DMS 273 treated with DMSO at 0.1 percent for 48 hours (cell line): ENCODE data around the gene EIF2AK3.
"Not testable (repeated sequence)": the region's sequence is repeated elsewhere in the genome, so short reads cannot be mapped to it uniquely, and the experiment has no call there.

Source experiments
- DNase-seq: peaks from one replicate; lab custom pipeline; 2025; lab: John Stamatoyannopoulos, UW

The EIF2AK3 gene

DNA sequence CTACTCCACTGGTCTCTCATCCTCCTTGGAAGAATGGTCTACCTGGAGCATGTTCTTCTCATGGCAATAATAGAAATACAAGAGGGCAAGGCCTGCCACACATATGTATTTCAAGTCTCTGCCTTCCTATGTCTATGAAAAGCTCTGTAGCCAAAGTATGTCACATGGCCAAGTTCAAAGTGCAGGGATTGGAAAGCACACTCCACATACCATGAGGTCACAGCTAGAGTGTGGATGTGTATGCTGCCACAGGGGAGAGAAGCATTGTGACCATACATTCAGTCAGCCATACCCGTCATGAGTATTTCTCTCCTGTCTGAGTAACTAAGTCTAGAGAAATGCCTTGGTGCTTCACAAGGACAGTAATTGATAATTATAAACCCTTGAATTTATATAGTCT lies 8.8 kb upstream of the EIF2AK3 start:
- no peak for DNase-seq

DNA sequence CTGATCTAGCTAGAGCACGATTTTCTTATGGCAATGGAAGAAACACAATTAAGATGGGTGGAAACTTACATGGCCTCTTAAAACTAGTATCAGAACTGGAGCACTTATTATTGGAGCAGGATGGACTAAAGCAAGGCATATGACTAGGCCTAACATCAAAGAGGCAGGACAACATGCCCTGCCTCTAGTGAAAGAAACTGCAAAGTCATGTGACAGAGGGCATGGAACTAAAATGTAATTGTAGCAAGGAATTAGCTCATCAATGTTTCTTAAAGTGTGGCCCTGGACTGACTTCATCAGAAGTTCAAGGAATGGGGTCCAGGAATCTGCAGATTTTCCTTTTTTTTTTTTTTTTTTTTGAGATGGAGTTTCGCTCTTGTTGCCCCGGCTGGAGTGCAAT lies 5.3 kb upstream of the EIF2AK3 start:
- no peak for DNase-seq

DNA sequence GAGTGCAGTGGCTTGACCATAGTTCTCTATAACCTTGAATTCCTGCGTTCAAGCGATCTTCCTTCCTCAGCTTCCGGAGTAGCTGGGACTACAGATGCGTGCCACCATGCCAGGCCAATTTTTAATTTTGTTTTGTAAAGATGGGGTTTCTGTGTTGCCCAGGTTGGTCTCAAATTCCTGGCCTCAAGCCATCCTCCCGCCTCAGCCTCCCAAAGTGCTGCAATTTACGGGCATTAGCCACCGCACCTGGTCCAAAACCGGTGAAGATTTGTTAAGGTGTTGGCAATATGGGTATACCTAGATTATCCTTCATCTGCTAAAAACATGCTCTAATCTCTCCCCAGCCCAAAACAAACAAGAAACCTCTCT lies 1.3 kb upstream of the EIF2AK3 start:
- no peak for DNase-seq

DNA sequence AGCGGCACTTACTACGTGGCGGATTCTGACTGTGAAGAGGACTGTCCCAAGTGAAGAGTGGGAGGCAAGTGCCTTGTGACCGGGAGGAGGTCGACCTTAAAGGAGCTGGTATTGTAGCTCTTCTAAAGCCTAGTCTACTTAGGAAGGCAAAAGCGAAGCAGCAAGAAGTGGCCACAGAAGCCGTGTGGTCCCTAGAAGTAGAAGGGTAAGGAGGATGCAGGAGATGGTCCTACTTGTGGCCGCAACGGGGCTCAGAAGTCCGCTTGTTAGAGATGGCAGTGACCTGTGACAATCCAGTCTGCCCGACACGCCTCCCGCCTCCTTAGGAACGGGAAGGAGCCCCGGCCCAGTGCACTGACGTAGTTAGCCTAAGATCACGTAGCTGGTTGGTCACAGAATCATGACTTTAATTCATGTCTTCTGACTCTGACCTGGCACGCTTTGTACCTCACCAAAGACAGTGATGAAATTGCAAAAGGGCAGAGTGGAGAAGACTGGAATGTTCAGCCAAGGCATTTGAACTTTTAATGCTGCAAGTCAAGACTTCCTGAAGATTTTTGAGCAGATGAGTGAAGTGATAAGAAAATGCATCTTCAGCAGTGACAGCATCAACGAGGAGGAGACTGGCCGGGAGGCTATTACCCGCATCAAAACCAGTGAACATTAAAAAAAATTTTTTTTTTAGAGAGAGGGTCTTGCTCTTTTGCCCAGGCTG lies 749 bp upstream of the EIF2AK3 start:
- peak; percentile 82 for DNase-seq

DNA sequence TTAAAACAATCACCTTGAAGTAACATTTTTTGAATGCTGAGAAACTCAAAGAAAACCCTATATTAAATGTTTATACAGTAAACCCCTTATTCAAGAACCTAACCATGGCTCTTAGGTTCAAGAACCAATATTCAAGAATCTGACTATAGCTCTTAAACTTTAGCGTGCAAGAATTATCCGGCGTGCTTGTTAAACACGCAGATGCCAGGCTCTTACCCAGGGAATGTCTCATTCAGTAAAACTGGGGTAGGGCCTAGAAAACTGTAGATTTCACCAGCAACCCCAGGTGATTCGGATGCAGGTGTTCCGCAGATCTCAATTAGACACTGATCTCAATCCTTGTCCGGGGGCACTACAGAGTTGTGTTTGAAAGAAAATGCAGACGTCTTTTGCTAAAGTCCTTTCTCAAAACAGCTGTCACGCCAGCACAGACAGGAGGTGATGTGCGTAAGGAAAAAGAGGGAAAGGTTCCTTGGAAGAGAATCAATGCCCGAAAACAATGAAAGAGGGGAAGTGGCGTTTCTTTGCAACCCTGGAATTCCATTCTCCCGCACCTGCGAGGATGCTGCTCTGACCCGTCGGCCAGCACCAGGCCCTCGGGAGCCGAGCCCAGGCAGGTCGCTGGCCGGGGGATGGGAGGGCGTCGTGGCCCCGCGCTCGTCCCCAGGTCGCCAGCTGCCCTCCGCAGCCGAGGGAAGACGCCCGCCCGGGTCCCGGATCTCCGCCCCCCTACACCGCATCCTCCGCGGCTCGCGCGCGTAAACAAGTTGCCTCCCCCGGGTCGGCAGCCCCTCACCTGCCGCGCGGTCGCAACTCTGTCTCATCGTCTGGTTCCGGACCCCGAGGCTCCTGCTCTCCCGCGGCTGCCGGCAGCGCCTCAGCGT lies 851 bp downstream of the EIF2AK3 start:
- DNase-seq = no peak

DNA sequence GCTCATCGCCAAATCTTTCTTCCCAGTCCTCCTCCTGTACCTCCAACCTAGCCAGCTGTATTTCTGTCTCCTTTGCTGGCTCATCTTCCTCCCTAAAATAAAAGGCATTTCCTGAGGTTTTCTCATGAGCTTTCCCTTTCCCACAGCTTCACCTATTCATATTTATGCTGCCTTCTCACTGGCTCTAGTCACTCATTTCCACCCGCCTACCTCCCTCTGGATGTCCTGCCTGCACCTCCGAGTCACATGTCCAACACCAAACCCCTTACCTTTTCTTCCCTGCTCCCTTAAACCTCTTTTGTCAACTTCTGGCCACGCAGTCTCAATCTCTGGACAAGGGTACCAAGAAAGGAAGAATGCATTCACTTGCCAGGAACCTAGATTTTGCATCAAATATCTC lies 2.8 kb downstream of the EIF2AK3 start:
- no peak for DNase-seq

DNA sequence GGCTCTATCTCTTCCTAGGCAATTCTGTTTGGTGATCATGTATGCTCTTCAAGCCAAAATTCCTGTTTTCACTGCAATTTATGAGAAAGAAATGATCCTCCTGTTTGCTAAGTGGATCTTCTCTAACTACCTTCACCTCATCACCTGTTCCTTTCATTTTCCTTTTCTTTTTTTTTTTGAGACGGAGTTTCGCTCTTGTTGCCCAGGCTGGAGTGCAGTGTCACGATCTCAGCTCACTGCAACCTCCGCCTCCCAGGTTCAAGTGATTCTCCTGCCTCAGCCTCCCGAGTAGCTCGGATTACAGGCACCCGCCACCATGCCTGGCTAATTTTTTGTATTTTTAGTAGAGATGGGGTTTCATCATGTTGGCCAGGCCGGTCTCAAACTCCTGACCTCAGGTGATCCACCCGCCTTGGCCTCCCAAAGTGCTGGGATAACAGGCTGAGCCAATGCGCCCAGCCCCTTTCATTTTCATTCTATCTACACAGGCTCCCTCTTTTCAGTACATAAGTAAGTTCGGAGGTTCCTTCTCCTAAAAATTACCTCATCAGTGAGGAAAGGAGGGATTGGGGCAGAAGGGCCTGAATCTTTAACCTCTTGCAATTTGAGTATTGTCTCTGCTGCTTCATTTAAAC lies 3.3 kb downstream of the EIF2AK3 start:
- DNase-seq = not testable (repeated sequence)

DNA sequence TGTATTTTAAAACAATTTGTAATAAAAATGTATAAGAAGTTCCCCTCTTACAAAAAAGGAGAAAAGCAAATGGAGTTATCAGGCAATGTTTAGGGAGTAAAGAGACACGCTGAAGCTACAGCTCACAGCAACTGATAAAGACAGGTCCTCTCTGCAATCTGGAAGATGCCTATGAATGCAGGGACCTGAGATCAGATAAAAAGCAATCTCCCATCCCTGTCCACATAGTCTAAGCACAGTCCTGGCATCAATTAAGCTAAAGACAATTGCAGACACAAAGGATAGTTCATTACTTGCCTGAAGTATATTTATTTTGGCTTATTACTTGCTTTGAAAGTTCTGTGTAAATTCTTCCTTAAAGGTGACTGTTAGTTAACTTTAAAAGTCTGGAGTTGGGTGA lies 5.0 kb downstream of the EIF2AK3 start:
- DNase-seq = no peak

DNA sequence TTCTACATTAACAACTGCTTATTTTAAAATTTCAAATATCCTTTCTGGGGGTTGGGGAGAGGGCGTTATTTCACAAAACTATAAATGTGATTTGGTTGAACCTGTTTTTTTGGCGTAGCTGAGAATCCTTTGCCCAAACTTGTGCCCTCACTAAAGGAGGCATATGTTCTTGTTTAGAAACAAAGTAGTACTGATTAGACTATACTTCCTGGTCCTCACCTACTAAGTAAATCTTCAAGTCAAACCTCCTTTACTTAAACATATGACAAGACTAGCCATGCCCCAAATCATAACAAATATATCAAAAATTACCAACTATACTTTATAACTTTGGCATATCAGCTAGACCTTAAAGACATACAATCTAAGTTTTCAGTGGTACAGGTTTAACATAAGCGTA lies 5.8 kb downstream of the EIF2AK3 start:
- no peak for DNase-seq

DNA sequence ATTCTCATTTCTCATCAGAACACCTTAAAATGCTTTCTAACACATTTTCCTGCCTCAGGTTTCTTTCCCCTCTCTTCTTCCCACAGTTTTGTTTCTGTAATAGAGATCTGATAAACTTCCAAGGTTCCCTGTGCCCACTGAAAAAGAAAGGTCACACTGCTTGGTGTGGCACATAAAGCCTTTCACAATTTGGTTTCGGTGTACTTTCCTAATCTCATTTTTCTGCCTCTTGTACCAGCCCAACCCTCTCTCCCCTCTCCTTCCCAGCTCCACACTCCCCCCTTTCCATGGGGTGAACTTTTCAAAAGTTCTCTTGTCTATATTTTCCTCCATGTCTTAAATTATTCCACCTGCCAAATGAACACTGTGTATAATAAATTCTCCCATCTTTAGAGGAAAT lies 7.2 kb downstream of the EIF2AK3 start:
- DNase-seq = no peak

DNA sequence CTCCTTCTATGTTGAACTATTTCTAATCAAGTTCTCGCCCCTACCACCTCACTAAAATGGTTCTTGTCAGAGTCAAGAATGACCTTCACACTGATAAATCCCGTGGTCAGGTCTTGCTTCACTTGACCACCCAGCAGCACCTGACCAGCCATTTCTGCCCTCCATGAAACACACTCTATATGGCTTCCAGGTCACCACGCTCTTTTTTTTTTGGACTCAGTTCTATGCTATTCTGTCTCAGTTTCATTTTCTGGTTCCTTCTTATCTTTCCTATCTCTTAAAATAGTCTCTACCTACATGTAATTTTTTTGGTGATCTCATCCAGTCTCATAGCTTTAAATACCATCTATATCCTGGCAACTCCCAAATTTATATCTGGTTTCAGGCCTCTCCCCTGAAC lies 11.4 kb downstream of the EIF2AK3 start:
- DNase-seq = no peak

DNA sequence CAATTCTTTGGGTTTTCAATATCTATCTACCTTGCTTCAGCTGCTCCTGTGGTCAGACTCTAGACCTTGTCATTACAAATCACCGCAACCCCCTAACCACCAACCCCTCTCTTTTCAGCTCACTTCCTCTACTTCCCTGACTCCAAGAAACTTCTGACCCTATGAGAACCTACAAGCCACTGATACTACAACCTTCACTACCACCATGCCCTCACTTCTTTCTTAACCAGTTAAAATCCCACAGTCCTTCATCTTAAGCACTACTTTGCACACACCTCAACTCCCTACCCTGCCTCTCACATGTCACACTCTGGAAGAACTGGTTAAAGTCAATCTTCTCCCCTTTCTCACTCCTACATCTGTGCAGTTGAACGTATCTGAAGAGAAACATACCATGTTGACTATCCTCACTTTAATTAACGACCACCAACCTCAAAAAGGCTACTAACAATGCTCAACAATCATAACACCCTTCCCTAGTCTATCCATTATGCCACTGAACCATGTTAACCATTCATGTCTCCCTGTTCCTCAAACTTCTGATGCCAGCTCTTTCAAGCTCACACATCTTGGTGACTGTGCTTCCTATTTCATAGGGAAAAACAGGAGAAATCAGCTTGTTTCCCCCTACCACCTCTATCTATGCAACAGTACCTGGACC lies 12.6 kb downstream of the EIF2AK3 start:
- no peak for DNase-seq

DNA sequence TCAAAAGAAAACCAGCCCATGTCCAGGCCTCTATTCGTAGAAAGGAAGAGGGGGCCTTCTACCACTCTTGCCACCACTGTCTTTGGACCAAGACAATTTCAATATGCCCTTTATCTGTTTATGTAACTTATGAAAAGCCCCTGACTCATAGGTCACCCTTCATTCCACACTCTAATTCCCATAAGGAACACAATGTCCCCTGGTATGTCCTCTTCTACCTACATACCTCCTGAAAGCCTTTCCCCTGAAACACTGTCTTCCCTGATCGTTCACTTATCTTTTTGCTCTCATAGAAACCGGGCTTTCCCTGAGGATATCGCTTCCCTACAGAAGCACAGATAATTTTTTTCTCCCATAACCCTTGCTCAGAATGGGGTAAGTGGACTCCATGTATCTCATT lies 13.3 kb downstream of the EIF2AK3 start:
- no peak for DNase-seq

DNA sequence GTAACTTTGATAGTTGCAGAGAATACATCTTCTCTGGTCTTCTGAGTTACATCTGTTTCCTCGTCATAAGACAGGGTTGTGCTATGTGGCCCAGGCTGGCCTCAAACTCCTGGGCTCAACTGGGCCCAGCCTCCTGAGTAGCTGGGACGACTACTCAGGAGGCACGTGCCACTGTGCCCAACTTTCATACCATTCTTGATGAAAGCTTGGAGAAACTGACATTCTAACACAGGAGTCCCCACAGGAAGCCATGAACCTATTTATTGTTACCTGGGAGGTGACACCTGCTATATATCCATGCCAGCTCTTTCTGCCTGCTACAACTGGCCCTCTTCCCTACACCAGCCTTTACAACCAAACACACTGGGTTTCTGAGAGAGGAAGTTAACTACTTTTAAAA lies 19.1 kb downstream of the EIF2AK3 start:
- no peak for DNase-seq

DNA sequence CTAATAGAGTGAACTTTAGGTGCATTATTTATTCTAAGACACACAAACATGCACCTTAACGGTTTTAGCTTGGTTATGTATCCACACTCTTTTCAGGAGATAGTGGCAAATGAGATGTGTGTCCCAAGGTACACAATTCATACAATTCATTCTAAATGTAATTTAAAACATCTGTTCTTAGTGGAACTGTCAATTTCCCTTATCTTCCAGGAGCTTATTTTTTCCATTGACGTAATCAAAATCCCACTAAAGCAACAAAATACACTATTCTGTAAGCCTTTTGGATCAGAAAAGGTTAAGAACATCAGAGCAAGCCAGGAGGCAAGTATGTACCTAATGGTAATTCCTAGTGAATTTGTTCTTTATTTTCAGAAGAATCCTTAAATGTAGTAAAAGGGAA lies 19.8 kb downstream of the EIF2AK3 start:
- no peak for DNase-seq

DNA sequence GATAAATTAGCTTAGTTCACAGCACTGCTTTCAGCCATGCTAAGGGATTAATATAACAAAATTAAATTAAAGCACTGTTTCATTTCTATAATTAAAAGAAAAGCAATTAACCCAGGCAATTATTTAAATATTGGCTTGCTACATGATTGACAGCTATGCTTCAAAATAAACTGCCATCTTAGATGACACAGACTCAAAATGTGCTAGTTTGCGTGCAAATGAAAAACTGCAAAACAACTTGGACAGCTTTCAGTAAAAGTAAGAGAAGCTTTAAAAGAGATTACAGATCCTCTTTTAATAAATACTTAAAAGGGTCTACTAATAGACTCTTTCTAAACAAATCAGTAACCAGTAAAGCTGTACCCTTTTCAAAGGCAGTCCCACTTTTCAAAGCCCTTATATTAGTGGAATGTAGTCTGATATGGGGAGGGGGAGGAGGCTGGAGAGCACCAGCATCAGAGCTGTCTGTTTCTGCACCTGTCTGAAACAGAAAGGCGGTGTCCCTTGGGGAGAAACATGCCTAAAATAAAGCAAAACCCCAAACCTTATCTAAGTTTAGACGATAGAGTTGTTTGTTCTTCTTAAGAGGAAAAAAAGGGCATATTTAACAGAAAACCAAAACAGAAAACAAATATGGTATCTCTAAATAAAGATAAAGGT lies 20.8 kb downstream of the EIF2AK3 start:
- DNase-seq = no peak

DNA sequence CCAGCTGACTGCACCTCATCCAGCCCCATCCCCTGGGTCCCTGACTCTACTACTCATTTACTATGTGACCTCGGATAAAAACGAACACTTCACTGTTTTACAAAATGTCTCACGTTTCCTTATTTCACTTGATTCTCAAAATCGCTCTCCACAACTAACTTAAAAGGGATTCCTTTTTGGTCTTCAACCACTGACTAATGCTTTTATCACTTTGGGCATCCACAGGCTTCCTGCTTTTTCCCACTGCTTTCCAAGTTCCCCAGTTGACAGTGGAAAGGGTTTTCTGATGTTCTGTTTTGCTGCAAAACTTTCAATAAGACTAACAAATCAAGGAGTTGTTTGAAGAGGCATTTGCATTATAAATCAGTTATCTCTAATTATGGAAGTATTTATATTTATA lies 24.1 kb downstream of the EIF2AK3 start:
- DNase-seq = no peak

DNA sequence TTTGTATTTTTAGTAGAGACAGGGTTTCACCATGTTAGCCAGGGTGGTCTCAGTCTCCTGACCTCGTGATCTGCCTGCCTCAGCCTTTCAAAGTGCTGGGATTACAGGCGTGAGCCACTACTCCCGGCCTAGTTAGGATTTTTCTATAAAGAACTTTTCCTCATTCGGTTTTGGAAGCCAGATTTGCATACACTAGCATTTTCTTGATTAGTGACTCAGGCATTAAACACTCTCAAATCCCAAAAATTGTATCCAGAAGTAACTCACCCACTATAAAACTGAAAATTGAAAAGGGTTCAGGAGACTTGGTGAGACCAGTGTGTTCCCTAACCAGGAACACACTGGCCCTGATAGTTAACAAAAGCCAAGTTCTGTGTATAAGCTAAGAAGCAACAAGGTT lies 25.2 kb downstream of the EIF2AK3 start:
- DNase-seq = no peak

DNA sequence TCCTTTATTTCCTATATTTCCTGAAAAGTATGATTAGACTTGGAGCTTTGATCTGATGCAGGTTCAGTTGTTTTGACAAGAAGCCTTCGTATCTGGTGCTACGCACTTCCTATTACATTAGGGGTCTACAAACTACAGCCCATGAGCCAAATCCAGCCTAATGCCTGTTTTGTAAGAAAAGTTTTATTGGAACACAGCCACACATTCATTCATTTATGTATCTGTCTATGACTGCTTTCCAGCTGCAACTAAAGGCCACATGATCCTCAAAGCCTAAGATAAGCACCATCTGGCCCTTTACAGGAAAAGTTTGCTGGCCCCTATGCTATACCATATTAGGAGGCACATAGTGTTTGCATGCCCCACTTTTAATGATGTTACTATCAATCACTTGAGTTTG lies 26.0 kb downstream of the EIF2AK3 start:
- DNase-seq = peak; percentile 94

DNA sequence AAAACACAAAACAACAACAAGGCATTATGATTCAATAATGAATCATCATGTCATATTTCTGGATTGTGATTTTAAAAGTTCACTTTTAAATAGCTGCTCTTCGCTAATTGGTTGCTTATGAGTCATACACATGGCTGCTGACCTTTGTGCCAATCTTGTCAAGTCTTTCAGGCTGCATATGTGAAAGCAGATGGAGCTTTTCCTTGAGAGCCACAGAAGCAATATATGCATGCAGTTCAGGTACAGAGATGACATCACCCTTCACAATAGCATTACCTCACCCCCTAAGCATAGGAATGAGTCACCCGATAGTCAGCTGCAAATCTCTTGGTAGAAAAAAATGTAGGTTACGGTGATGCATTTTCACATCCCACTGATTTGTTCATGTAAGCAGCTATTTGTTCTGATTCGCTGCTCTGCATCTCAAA lies 27.2 kb downstream of the EIF2AK3 start:
- DNase-seq = peak; percentile 98

DNA sequence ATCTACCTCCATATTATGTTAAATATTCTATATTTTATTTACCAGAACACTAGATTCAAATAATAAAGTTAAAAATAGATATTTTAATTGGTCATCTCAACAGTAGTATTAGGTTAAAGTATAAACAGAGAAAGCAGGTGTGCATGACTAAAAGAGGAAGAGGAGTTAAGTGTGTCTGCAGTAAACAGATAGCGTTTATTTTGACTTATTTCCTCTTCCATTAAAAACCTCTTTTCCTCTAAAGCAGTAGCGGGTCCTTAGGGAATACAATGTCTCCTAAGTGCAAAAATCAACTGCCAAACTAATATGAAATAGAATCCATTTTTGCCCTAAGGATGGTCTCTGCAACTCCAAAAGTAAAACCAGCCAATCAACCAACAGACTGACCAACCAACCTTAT lies 27.7 kb downstream of the EIF2AK3 start:
- DNase-seq = no peak

DNA sequence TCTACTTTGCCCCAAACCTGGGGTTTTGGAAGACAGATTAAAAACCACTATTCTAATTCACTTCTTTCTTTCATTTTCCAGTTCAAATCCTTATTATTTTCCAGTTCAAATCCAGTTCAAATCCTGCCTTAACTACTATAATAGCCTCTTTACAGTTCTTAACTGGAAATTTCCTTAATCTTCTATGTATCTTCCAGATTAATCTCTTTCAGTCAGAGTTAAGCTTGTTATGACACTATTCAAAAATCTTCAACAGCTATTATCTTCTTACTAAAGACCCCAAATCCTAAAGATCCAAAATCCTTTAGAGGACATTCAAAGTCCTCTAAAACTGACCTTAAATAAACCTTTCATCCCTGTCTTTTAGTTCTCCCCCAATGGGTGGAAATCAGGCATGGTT lies 30.1 kb downstream of the EIF2AK3 start:
- no peak for DNase-seq
